Rectal smooth muscle tissue (tissue), 1 donor: ENCODE data around the gene ALDH16A1.
A peak's percentile ranks its signal among the peaks of the same experiment; 100 is the strongest.
"Not testable (repeated sequence)": the region's sequence is repeated elsewhere in the genome, so short reads cannot be mapped to it uniquely, and the experiment has no call there.

ENCODE experiments used
- H3K27ac ChIP-seq: one replicate; pipeline ENCODE4 v1.7.0; 2013; ENCODE audit warnings: low read depth, low read length, inconsistent platforms
- H3K27me3 ChIP-seq: one replicate; pipeline ENCODE4 v1.7.0; 2013; ENCODE audit warnings: low read length; ENCODE audit not compliant: control insufficient read depth, insufficient read depth
- H3K36me3 ChIP-seq: one replicate; pipeline ENCODE4 v1.7.0; 2013; ENCODE audit warnings: low read length; ENCODE audit not compliant: control insufficient read depth, insufficient read depth
- H3K4me1 ChIP-seq: one replicate; pipeline ENCODE4 v1.7.0; 2013; ENCODE audit warnings: low read length; ENCODE audit not compliant: control insufficient read depth, insufficient read depth
- H3K4me3 ChIP-seq: one replicate; pipeline ENCODE4 v1.7.0; 2013; ENCODE audit warnings: low read length
- H3K9ac ChIP-seq: one replicate; pipeline ENCODE4 v1.7.0; 2013; ENCODE audit warnings: low read length

Gene ALDH16A1

GRCh38 chr19:49447485-49448431 is 5.3 kb upstream of the ALDH16A1 start:
- H3K27ac ChIP-seq, result no peak overlapping the region
- H3K4me1 ChIP-seq, result no peaks in the 10 kb centered on the region
- no peak overlapping the region for H3K4me3 ChIP-seq

DNA sequence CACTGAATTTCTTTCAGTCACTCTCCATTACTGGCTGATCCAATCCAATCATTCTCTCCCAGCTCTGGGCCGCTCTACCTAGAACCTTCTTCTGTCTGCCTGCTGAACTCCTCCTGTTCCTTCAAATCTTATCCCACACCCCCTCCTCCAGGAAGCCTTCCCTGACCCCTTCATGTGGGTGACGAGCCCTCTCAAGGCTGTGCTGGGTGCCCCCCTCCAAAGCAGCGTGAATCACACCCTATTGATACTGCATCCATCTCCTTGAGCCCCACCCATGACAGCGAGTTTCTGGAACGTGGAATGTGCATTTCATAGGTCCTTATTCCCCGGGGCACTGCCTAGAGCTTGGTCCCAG is 4.6 kb upstream of the ALDH16A1 start:
- Histone ChIP-seq H3K9ac (no peak overlapping the region), H3K27me3 (no peaks in the 10 kb centered on the region), H3K4me1 (no peaks in the 10 kb centered on the region), H3K36me3 (no peaks in the 10 kb centered on the region), H3K4me3 (no peak overlapping the region), H3K27ac (no peak overlapping the region)

More at GRCh38 chr19:49447485-49448431, 5.3 kb upstream of the ALDH16A1 start:
- no peak overlapping the region for H3K9ac ChIP-seq
- no peaks in the 10 kb centered on the region for H3K36me3 ChIP-seq
- no peaks in the 10 kb centered on the region for H3K27me3 ChIP-seq

GRCh38 chr19:49450405-49450804 is 2.6 kb upstream of the ALDH16A1 start:
- Histone ChIP-seq H3K9ac (no peak overlapping the region), H3K27ac (no peak overlapping the region), H3K27me3 (no peaks in the 10 kb centered on the region), H3K36me3 (no peaks in the 10 kb centered on the region), H3K4me3 (peak overlapping the region; percentile 47), H3K4me1 (peaks cover 7% of the 10 kb centered on the region)

DNA sequence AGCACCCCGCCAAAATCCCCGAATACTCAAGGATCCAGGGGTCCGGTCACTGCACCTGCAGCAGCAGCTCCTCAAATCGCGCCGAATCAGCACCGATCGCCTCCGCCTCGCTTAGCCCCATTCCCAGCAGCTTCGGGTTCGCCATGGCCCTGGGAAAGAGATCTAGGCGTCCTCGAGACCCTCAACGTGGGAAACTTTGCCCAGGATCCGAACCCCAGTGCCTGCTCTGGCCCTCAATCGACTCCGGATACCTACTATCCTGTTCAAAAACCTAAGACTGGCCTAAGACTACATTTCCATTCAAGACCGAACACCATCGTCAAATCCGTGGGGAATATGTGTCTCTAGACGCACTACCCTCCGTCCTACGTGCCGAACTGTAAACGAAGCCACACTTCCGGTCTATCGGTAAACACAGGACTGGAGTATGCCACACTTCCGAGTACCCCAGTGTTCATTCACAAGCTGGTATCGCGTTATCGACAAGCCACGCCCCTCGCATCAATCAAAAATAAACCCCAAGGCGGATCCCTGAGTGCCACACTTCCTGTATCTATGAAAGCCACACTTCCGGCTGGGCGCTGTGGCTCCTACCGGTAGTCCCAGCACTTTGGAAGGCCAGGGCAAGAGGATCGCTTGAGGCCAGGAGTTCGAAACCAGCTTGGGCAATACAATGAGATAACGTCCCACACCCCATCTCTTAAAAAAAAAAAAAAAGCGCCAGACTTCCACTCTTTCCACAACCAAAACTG is 1.4 kb upstream of the ALDH16A1 start, which contains the start of gene PIH1D1:
TSS of gene PIH1D1 (minus strand) at position 385 of the 752 bp plus-strand sequence. CDS start at position 145, 240 bp downstream.
- H3K4me3 ChIP-seq, result peak within 1 kb of the TSS; percentile 81
- H3K9ac ChIP-seq, result peak within 1 kb of the TSS; percentile 63
- H3K4me1 ChIP-seq, result peaks cover 7% of the 10 kb centered on the region

DNA sequence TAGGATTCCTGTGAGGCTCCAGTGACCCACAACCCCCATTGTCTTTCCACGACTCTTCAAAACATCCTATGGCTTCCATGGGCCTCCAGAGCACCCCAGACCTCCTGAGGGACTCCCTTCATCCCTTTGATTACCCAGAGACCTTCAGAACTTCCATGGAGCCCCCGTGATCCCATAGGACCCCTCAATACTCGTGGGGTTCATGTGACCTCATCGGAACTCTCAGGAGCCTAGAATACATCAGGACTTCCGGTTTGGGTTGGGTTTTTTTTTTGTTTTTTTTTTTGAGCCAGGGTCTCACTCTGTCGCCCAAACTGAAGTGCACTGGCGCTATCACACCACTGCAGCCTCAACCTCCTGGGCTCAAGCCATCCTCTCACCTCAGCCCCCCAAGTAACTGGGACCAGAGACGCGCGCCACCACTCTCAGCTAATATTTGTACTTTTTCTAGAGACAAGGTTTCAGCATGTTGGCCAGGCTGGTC is 774 bp downstream of the ALDH16A1 start:
- peak overlapping the region; percentile 99 for H3K27ac ChIP-seq
- H3K4me1 ChIP-seq, result peaks cover 7% of the 10 kb centered on the region
- H3K4me3 ChIP-seq, result peak overlapping the region; percentile 93
- H3K27me3 ChIP-seq, result no peaks in the 10 kb centered on the region
- H3K36me3 ChIP-seq, result no peaks in the 10 kb centered on the region
- peak overlapping the region; percentile 94 for H3K9ac ChIP-seq

More for the DNA sequence above, 1.4 kb upstream of the ALDH16A1 start, which contains the start of gene PIH1D1:
- Histone ChIP-seq H3K36me3 (no peaks in the 10 kb centered on the region), H3K27ac (peak within 1 kb of the TSS; percentile 99), H3K27me3 (no peaks in the 10 kb centered on the region)

DNA sequence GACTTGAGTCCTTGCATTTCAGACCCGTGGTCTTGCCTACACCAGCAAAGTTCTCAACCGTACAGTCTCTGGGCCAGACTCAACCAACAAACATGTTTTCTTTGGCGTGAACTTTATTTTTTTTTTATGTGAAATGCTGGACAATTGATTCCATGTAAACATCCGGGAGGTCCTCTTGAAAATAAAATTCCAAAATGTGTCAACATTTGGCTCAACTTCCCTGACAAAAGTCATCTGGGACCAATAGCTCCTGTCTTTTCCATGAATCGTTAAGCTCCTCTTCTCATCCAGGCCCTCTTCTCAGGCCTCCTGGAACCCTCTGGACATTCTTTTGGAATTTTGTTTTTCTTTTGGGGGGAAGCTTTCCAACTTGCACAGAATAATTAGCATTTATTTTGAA is 2.7 kb downstream of the ALDH16A1 start:
- Histone ChIP-seq H3K9ac (no peak overlapping the region), H3K27me3 (no peaks in the 10 kb centered on the region), H3K4me3 (no peak overlapping the region), H3K27ac (no peak overlapping the region), H3K4me1 (peaks cover 7% of the 10 kb centered on the region), H3K36me3 (no peaks in the 10 kb centered on the region)

GRCh38 chr19:49456326-49456725 is 3.3 kb downstream of the ALDH16A1 start:
- Histone ChIP-seq H3K4me1 (peaks cover 7% of the 10 kb centered on the region), H3K9ac (no peak overlapping the region), H3K36me3 (no peaks in the 10 kb centered on the region), H3K27me3 (no peaks in the 10 kb centered on the region), H3K4me3 (no peak overlapping the region), H3K27ac (no peak overlapping the region)

- Histone ChIP-seq H3K27ac (no peak overlapping the region), H3K4me1 (peaks cover 6% of the 10 kb centered on the region), H3K9ac (no peak overlapping the region), H3K36me3 (no peaks in the 10 kb centered on the region), H3K27me3 (no peaks in the 10 kb centered on the region), H3K4me3 (no peak overlapping the region)
Measured at GRCh38 chr19:49458567-49458903, 5.5 kb downstream of the ALDH16A1 start.

GRCh38 chr19:49459388-49459787 is 6.4 kb downstream of the ALDH16A1 start:
- H3K36me3 ChIP-seq, result peaks cover 2% of the 10 kb centered on the region
- no peaks in the 10 kb centered on the region for H3K27me3 ChIP-seq
- H3K9ac ChIP-seq, result no peak overlapping the region
- no peaks in the 10 kb centered on the region for H3K4me1 ChIP-seq
- no peak overlapping the region for H3K27ac ChIP-seq
- H3K4me3 ChIP-seq, result no peak overlapping the region

GRCh38 chr19:49461130-49461529 is 8.1 kb downstream of the ALDH16A1 start:
- not testable (repeated sequence) for H3K27me3 ChIP-seq, H3K4me3 ChIP-seq, H3K4me1 ChIP-seq, H3K27ac ChIP-seq, H3K36me3 ChIP-seq, H3K9ac ChIP-seq

DNA sequence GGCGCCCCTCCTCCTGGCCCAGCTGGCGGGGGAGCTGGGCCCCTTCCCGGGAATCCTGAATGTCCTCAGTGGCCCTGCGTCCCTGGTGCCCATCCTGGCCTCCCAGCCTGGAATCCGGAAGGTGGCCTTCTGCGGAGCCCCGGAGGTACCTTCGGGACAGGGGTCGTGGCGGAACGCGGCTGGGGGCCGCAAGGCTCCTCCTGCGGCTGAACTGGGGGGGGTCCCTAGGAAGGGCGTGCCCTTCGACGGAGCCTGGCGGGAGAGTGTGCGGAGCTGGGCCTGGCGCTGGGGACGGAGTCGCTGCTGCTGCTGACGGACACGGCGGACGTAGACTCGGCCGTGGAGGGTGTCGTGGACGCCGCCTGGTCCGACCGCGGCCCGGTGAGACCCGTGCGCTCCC is 8.6 kb downstream of the ALDH16A1 start:
- Histone ChIP-seq H3K4me1 (no peaks in the 10 kb centered on the region), H3K27me3 (no peaks in the 10 kb centered on the region), H3K36me3 (peaks cover 2% of the 10 kb centered on the region), H3K27ac (no peak overlapping the region), H3K9ac (no peak overlapping the region), H3K4me3 (no peak overlapping the region)

DNA sequence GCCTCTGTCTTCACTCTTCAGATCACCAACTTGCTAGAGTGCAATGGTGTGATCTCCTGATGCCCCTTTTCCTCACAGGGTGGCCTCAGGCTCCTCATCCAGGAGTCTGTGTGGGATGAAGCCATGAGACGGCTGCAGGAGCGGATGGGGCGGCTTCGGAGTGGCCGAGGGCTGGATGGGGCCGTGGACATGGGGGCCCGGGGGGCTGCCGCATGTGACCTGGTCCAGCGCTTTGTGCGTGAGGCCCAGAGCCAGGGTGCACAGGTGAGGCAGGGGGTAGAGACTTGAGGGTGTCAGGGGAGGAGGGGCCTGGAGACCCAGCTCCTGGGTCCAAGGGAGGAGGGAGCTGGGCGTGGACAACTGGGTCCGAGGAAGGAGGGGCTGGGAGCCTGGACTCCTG is 9.5 kb downstream of the ALDH16A1 start:
- no peaks in the 10 kb centered on the region for H3K4me1 ChIP-seq
- no peak overlapping the region for H3K9ac ChIP-seq
- no peak overlapping the region for H3K27ac ChIP-seq
- H3K27me3 ChIP-seq, result no peaks in the 10 kb centered on the region
- peaks cover 2% of the 10 kb centered on the region for H3K36me3 ChIP-seq
- H3K4me3 ChIP-seq, result no peak overlapping the region
